Measurements from ENCODE around the gene ZNF583.

ZNF583 gene

DNA sequence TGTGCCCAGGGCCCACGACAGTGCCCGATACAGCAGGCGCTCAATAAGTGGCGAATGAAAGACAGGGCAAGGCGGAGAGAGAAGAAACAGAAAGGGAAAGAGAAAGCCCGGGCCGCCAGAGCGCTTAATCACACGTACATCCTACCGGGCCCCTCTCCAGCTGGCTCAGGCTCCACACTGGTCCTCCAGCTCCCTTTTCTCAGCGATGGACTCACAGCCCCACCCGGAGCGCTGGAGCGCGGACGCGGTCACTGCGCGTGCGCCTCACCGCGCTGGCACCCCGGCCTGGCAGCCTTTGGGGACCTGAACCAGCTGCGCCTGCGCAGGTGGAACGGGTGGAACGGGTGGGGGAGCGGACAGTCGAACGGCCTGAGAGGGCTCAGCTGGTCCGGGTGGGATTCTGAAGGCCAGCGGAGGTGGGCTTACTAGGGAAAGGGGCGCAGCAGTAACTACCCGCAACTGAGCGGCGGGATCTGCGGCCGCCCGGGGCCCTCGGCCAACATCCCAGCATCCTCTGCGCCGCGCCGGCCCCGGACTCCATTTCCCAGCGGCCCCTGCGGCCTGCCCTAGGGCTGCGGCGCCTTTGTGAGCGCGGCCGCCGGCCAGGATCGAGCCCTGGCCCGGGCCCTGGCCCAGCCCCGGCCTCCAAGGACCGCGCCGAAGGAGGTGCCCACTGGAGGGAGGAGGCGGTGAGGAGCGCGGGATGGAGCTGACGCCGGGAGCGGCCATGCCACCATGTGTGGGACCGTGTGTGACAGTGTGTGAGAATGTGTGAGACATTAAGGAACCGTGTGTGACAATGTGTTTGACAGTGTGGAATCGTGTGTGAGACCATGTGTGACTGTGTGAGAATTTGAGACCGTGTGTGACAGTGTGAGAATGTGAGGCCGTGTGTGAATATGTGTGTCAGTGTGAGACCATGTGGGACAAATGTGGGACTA is at the start of gene ZNF583:
TSS of gene ZNF583 (plus strand) at position 569 of the 941 bp plus-strand sequence. CDS start 2,783 bp downstream, outside the sequence.
- Histone ChIP-seq H3K27me3 (replicated peaks; ENCODE audit: control insufficient read depth, insufficient read depth, low read length) (no peaks in the 10 kb centered on the region), H3K4me3 (replicated peaks; ENCODE audit: low read depth, low read length) (peak within 1 kb of the TSS; percentile 89), H3K36me3 (ENCODE audit: control insufficient read depth, insufficient read depth, low read length) (no peaks in the 10 kb centered on the region; the same call in none of the 2 replicates)
- DNase-seq (ENCODE audit: extremely low read depth, insufficient read length): peak; percentile 95
- TF ChIP-seq, protein P1, sequence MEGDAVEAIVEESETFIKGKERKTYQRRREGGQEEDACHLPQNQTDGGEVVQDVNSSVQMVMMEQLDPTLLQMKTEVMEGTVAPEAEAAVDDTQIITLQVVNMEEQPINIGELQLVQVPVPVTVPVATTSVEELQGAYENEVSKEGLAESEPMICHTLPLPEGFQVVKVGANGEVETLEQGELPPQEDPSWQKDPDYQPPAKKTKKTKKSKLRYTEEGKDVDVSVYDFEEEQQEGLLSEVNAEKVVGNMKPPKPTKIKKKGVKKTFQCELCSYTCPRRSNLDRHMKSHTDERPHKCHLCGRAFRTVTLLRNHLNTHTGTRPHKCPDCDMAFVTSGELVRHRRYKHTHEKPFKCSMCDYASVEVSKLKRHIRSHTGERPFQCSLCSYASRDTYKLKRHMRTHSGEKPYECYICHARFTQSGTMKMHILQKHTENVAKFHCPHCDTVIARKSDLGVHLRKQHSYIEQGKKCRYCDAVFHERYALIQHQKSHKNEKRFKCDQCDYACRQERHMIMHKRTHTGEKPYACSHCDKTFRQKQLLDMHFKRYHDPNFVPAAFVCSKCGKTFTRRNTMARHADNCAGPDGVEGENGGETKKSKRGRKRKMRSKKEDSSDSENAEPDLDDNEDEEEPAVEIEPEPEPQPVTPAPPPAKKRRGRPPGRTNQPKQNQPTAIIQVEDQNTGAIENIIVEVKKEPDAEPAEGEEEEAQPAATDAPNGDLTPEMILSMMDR (IDR thresholded peaks at IDR 0.05; ENCODE audit: insufficient read depth, low read length, poor library complexity, severe bottlenecking): no peak

DNA sequence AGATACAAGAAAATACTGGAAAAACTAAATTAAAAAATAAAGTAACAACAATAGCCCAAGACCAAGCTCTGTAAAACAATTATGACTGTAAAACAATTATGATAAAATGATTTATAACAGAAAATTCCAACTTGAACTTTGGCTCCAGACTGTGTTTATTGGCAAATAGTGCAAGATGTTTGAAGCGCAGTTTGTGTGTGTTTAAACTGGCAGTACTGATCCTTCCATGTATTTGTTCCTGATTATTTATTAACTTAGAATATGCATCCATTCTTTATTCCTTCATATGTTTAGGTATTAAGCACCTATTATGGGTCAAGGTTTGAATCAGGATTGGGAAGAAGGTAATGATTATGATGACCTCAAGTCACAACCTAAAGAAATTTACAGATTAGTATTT is 48.6 kb upstream of the ZNF583 start:
- no peak for DNase-seq (ENCODE audit: extremely low read depth, insufficient read length)
- TF ChIP-seq, protein P1 (IDR thresholded peaks at IDR 0.05; ENCODE audit: insufficient read depth, low read length, poor library complexity, severe bottlenecking): no peak
- H3K4me3 ChIP-seq (replicated peaks; ENCODE audit: low read depth, low read length): no peak overlapping the region
- H3K27me3 ChIP-seq (replicated peaks; ENCODE audit: control insufficient read depth, insufficient read depth, low read length): no peaks in the 10 kb centered on the region
- no peaks in the 10 kb centered on the region for H3K36me3 ChIP-seq (ENCODE audit: control insufficient read depth, insufficient read depth, low read length)

DNA sequence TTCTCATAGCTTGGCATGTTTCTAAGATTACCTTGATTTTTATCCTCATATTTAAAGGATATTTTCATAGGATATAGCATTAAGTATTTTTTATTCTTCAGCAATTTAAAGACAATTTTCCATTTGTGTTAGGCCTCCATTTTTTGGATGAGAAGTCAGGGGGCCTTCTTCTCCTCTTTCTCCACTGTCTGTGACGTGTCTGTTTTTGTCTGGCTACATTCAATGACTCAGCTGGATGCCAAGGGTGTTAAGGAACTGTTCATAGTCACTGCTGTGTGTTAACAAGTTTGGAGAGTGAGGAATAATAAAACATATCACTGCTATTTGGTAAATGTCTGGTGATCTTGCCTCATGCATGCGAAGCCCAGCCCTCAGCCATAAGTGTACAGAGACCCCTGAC is 47.2 kb upstream of the ZNF583 start:
- Histone ChIP-seq H3K27me3 (replicated peaks; ENCODE audit: control insufficient read depth, insufficient read depth, low read length) (no peaks in the 10 kb centered on the region), H3K36me3 (ENCODE audit: control insufficient read depth, insufficient read depth, low read length) (no peaks in the 10 kb centered on the region), H3K4me3 (replicated peaks; ENCODE audit: low read depth, low read length) (no peak overlapping the region)
- TF ChIP-seq, protein P1 (IDR thresholded peaks at IDR 0.05; ENCODE audit: insufficient read depth, low read length, poor library complexity, severe bottlenecking): no peak
- DNase-seq (ENCODE audit: extremely low read depth, insufficient read length): no peak

DNA sequence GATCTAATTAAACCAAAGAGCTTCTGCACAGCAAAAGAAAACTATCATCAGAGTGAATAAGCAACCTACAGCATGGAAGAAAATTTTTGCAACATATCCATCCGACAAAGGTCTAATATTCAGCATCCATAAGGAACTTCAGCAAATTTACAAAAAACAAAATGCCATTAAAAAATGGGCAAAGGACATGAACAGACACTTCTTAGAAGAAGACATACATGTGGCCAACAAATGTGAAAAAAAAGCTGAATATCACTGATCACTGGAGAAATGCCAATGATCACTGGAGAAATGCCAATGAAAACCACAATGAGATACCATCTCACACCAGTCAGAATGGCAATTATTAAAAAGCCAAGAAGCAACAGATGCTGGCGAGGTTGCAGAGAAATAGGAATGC is 43.3 kb upstream of the ZNF583 start:
- DNase-seq (ENCODE audit: extremely low read depth, insufficient read length): no peak

DNA sequence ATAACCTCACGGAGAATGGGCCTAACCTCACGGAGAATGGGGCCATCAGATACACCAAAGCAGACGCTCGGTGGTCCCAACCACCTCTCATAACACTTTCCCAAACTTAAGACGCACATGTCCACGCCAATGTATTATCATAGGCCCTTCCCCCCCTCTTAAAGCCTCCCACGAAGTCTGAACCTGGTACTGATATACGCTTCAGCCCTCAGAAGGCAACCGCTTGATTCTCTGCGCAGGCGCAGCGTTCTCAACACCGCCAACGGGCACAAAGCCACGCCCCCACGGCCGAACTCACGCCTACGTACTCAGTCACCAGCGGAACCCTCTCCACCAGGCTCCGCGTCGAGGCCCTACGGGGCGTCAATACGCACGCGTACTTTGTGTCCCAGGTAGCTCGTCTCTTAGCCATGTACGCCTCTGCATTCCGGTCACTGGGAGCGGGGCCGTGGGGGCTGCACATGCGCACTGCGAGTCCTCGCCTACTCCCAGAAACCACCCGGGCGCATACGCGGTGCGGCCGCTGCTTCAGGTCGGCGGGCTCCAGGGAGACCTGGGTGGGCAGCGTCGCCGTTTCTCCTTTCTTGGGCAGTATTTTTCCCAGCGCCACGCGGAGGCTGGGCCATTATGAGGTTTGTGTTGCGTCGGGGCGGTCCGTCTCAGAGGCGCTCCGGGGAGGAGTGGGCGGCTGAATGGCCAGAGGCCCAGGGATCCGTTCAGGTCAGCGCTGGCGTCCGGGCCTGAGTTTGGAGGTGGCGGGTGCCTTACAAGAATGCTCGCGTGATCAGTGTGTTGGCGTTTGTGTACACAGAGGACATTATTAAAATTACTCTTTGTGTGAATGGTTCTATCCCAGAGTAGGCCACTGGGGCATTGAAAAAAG is 36.1 kb upstream of the ZNF583 start:
- TF ChIP-seq, protein P1 (IDR thresholded peaks at IDR 0.05; ENCODE audit: insufficient read depth, low read length, poor library complexity, severe bottlenecking): no peak
- DNase-seq (ENCODE audit: extremely low read depth, insufficient read length): peak; percentile 89
- no peaks in the 10 kb centered on the region; the same call in 1 of the 2 replicates for H3K36me3 ChIP-seq (ENCODE audit: control insufficient read depth, insufficient read depth, low read length)
- H3K4me3 ChIP-seq (replicated peaks; ENCODE audit: low read depth, low read length): peak overlapping the region; percentile 68
- H3K27me3 ChIP-seq (replicated peaks; ENCODE audit: control insufficient read depth, insufficient read depth, low read length): no peaks in the 10 kb centered on the region

More for the DNA sequence above, 43.3 kb upstream of the ZNF583 start:
- Histone ChIP-seq H3K36me3 (ENCODE audit: control insufficient read depth, insufficient read depth, low read length) (no peaks in the 10 kb centered on the region), H3K4me3 (replicated peaks; ENCODE audit: low read depth, low read length) (no peak overlapping the region), H3K27me3 (replicated peaks; ENCODE audit: control insufficient read depth, insufficient read depth, low read length) (no peaks in the 10 kb centered on the region)
- TF ChIP-seq, protein P1 (IDR thresholded peaks at IDR 0.05; ENCODE audit: insufficient read depth, low read length, poor library complexity, severe bottlenecking): no peak

Data from GM06990 (cell line).